HUES64 (cell line): ENCODE results near the gene ACSF3. TPM values are rescaled to one million over a fixed set of nuclear protein-coding genes. Genes with fewer than 3 reads are reported as not detected.

Experiments used
- H3K27ac ChIP-seq: 2 replicates; pipeline ENCODE4 v1.7.0; 2013; ENCODE audit warnings: low read depth, low read length, inconsistent platforms
- H3K27me3 ChIP-seq: 2 replicates; pipeline ENCODE4 v1.6.1; 2013; ENCODE audit warnings: mild to moderate bottlenecking, low read length; ENCODE audit not compliant: insufficient read depth
- H3K36me3 ChIP-seq: 2 replicates; pipeline ENCODE4 v1.6.1; 2013; ENCODE audit warnings: mild to moderate bottlenecking, low read length; ENCODE audit not compliant: insufficient read depth
- H3K4me1 ChIP-seq: 2 replicates; pipeline ENCODE4 v1.6.1; 2013; ENCODE audit warnings: mild to moderate bottlenecking, low read length, moderate library complexity; ENCODE audit not compliant: insufficient read depth
- H3K4me3 ChIP-seq: 2 replicates; pipeline ENCODE4 v1.5.1; 2013; ENCODE audit warnings: mild to moderate bottlenecking, low read length, moderate library complexity
- H3K9ac ChIP-seq: 2 replicates; pipeline ENCODE4 v1.6.1; 2013; ENCODE audit warnings: mild to moderate bottlenecking, low read depth, low read length
- H3K9me3 ChIP-seq: 2 replicates; pipeline ENCODE4 v1.6.1; 2013; ENCODE audit warnings: low read depth, low read length; ENCODE audit not compliant: insufficient read depth
- WGBS: fragments of 150-250, 120-280 bp; methylation state at CpG from one replicate; pipeline ENCODE4 v1.1.7; 2013; ENCODE audit warnings: missing lambda C conversion rate; 5-methylcytosine and 5-hydroxymethylcytosine counted together
- polyA plus RNA-seq, 2 experiments: library from polyadenylated mRNA; stranded (reverse); fragments of 50-300 nt; gene quantifications; one replicate each; pipeline ENCODE4 v1.2.3, GENCODE V29; 2013

The ACSF3 gene
- 14.0 TPM for polyA plus RNA-seq (2013, experiment 1 of 2)
- 13.9 TPM for polyA plus RNA-seq (2013, experiment 2 of 2)

DNA sequence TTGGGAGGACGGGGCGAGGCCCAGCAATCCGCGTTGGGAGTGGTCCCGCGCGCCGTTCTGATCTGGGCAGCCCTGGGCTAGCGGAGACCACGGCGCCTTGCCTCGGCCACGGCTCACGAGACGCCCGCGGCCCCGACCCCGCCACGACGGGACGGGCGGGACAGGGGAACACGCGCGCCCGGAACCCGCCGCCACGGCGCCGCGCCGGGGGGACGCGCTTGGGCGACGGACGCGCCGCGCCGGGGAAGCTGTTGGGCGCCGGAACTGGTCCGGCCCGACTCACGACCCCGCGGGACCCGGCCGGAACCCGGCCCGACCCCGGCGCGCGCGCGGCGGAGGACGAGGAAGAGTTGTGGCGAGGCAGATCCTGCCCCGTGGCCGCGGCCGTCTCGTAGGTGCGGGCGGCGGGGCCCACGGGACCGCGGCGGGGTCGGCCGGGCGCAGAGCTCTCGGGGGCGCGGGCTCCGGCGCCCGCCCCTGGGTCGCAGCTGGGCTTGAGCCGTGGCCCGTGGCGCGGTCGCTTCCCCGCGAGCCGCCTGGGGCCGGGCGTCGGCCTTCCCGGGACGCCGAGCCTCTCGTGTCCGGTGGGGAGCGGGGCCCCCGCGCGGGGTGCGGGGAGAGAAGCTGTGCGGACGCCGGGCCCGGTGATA is at the start of gene ACSF3:
Gene ACSF3 (plus strand): TSS at position 251 of the 650 bp plus-strand sequence. CDS start 6,830 bp downstream, outside the sequence.
- Histone ChIP-seq H3K9ac (peak within 1 kb of the TSS; percentile 91), H3K4me1 (peaks cover 13% of the 10 kb centered on the region), H3K27me3 (peaks cover 34% of the 10 kb centered on the region), H3K36me3 (0 out of 2 replicates have a peak, but pooled peaks cover 2% of the 10 kb centered on the region), H3K4me3 (peak within 1 kb of the TSS; percentile 99), H3K27ac (no peak within 1 kb of the TSS), H3K9me3 (no peaks in the 10 kb centered on the region)
- WGBS = under 1% methylated on average over 110 of the region's 110 CpGs

- 85% methylated on average over 26 of the region's 29 CpGs for WGBS
- no peaks in the 10 kb centered on the region for H3K4me1 ChIP-seq
- H3K36me3 ChIP-seq = no peaks in the 10 kb centered on the region
- no peaks in the 10 kb centered on the region for H3K27me3 ChIP-seq
- no peak overlapping the region for H3K4me3 ChIP-seq
- H3K27ac ChIP-seq = no peak overlapping the region
- H3K9ac ChIP-seq = no peak overlapping the region
- no peaks in the 10 kb centered on the region for H3K9me3 ChIP-seq
Observed at GRCh38 chr16:89044418-89045180, 49.1 kb upstream of the ACSF3 start.

DNA sequence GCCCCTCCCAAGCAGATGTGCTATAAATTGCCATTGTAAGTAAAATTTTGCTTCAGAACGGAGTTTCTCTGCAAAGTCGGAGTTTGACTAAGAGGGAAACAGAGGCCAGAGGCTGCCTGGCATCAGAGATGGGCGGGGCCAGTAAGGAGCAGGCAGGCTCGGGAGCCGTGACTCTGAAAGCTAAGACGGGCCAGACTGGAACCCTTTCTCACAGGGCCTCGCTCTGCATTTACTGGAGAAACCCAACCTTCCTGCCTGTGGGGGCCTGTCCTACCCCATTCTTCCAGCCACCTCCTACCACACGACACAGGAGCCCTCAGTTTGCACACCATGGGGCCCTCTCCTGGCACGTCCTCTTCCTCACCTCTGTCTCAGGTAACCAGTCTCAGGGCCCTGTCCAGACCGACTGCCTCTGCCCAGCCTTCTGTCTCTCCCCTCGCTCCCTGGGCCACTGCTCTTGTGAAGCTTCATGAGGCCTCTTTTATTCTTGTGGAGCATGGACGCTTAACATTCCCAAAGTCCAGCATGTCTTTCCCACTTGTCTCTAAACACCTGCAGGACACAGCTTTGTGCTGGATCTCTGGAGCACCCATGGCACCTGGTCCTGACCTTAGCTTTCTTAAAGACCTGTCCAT is 48.4 kb upstream of the ACSF3 start:
- H3K9ac ChIP-seq = no peak overlapping the region
- no peaks in the 10 kb centered on the region for H3K27me3 ChIP-seq
- H3K36me3 ChIP-seq = no peaks in the 10 kb centered on the region
- 88% methylated on average over 12 of the region's 12 CpGs for WGBS
- H3K4me1 ChIP-seq = no peaks in the 10 kb centered on the region
- no peak overlapping the region for H3K27ac ChIP-seq
- H3K9me3 ChIP-seq = no peaks in the 10 kb centered on the region
- no peak overlapping the region for H3K4me3 ChIP-seq

DNA sequence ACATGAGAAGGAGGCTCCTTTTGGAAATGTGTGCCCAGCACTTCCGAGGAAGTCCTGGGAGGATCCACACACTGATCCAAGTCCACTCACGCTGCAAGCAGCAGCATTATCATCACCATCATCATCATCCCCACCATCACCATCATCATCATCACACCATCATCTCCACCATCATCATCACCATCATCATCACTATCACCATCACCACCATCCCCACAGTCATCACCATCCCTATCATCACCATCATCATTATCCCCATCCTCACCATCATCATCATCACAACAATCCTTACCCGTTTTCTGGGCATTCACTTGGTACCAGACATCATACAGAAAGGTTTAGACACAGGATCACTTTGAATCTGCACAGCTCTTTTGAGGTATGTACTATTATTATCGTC is 47.8 kb upstream of the ACSF3 start:
- no peaks in the 10 kb centered on the region for H3K36me3 ChIP-seq
- no peak overlapping the region for H3K27ac ChIP-seq
- 89% methylated on average over 4 of the region's 4 CpGs for WGBS
- no peaks in the 10 kb centered on the region for H3K4me1 ChIP-seq
- H3K27me3 ChIP-seq = no peaks in the 10 kb centered on the region
- H3K9me3 ChIP-seq = no peaks in the 10 kb centered on the region
- no peak overlapping the region for H3K4me3 ChIP-seq
- H3K9ac ChIP-seq = no peak overlapping the region

DNA sequence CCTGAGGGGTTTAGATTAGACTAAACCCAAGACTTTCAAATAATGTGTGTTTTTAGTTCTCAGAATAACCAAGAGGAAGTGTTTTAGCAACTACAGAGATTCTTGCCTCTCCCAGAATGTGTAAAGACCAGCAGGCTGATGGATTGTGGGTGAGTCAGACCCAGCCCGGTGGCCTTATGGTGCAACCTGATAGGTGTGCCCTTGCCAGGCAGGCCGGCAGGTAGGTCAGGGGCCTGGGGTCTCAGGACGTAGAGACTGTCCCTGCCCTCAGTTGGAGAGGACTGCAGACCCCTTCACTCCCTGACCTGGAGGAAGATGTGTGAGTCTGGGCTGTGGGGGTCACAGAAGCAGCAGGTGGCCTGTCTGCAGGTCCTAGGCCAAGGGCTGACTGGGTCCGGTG is 47.2 kb upstream of the ACSF3 start:
- Histone ChIP-seq H3K9ac (no peak overlapping the region), H3K27ac (no peak overlapping the region), H3K36me3 (no peaks in the 10 kb centered on the region), H3K9me3 (no peaks in the 10 kb centered on the region), H3K4me3 (no peak overlapping the region), H3K4me1 (no peaks in the 10 kb centered on the region), H3K27me3 (no peaks in the 10 kb centered on the region)
- 90% methylated on average over 4 of the region's 4 CpGs for WGBS

GRCh38 chr16:89047331-89048089 is 46.1 kb upstream of the ACSF3 start:
- Histone ChIP-seq H3K9me3 (no peaks in the 10 kb centered on the region), H3K27ac (no peak overlapping the region), H3K36me3 (no peaks in the 10 kb centered on the region), H3K27me3 (no peaks in the 10 kb centered on the region), H3K4me1 (no peaks in the 10 kb centered on the region), H3K4me3 (no peak overlapping the region), H3K9ac (no peak overlapping the region)
- WGBS = 87% methylated on average over 27 of the region's 27 CpGs

DNA sequence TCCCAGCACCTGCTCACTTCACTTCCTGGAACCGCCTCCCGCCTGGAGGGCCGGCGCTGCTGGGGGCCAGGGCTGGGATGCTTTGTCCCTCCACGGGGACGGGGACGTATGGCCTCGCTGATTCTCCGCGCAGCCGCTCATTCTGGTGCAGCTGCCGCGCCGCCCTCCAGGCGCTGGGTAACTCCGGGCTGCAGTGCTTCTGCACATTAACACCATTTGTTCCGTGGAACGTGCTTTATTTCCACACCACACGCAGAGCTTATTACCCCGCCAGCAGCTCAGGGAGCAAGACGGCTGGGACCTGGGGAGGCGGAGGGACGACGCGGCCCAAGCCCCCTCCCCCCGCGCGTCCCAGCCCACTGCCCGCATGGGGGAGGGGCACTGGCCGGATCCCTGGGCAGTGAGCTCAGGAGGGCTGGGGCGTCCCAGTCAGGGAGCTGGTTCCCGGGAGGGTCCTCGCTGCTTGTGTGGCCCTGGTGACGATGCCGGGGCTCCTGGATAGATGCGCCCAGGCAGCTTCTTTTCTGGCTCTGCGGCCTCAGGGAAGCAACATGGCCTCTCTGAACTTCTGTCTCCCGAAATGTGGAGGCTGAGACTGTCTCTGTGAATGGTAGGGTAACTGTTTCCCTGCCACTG is 45.4 kb upstream of the ACSF3 start:
- Histone ChIP-seq H3K9ac (no peak overlapping the region), H3K27me3 (no peaks in the 10 kb centered on the region), H3K4me1 (no peaks in the 10 kb centered on the region), H3K9me3 (no peaks in the 10 kb centered on the region), H3K27ac (no peak overlapping the region), H3K36me3 (no peaks in the 10 kb centered on the region), H3K4me3 (no peak overlapping the region)
- WGBS = 59% methylated on average over 38 of the region's 38 CpGs

DNA sequence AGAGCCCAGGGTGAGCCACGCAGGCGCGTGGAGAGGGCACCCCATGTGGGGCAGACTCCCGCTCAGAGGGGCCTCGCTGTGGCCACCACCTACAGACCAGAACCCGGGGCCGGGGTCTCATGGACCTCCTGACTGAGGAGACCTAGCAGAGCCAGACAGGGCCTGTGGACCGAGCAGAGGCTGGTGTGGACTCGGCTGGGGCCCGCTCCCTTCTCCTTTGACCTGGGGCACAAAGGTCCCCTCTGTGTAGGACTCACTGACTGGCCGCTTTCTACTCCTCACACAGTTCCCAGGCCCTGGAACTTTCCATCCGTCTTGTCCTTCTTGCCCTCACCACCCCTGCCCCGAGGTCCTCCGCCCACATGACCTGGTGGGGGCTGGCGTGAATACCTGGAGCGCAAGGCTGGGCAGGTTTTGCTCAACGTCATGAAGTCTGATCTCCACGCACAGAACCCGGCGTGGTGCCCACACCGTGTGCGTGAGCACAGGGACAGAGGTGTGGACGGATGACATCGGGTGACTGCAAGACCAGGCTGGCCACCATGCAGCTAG is 44.7 kb upstream of the ACSF3 start:
- Histone ChIP-seq H3K27me3 (no peaks in the 10 kb centered on the region), H3K4me3 (no peak overlapping the region), H3K27ac (no peak overlapping the region), H3K9me3 (no peaks in the 10 kb centered on the region), H3K9ac (no peak overlapping the region), H3K36me3 (no peaks in the 10 kb centered on the region), H3K4me1 (no peaks in the 10 kb centered on the region)
- WGBS = 91% methylated on average over 24 of the region's 24 CpGs

- H3K36me3 ChIP-seq = no peaks in the 10 kb centered on the region
- H3K9ac ChIP-seq = no peak overlapping the region
- 87% methylated on average over 22 of the region's 22 CpGs for WGBS
- H3K27ac ChIP-seq = no peak overlapping the region
- H3K4me1 ChIP-seq = no peaks in the 10 kb centered on the region
- no peak overlapping the region for H3K4me3 ChIP-seq
- H3K9me3 ChIP-seq = no peaks in the 10 kb centered on the region
- no peaks in the 10 kb centered on the region for H3K27me3 ChIP-seq
Observed at GRCh38 chr16:89049484-89050118, 44.1 kb upstream of the ACSF3 start.
